BJ (cell line): ENCODE results near the gene RENBP. TPM values are rescaled to one million over a fixed set of nuclear protein-coding genes. Genes with fewer than 3 reads are reported as not detected.

ENCODE experiments used
- CTCF ChIA-PET: fragments of 350-600 bp; formaldehyde crosslinking; extraction: SDS; loops from one replicate; lab custom pipeline; 2021; ENCODE audit warnings: antibody characterized with exemption, inconsistent platforms; lab: Yijun Ruan, JAX
- POLR2A ChIA-PET: fragments of 300-600 bp; sonication (Branson Sonifier 250); formaldehyde crosslinking; extraction: SDS; loops from one replicate; lab custom pipeline; 2021; ENCODE audit warnings: antibody characterized with exemption; lab: Charles Lee
- DNase-seq: peaks from one replicate; pipeline ENCODE4 v3.0.0-alpha.2; 2011; ENCODE audit warnings: low read depth
- H3K27me3 ChIP-seq: 2 replicates; pipeline ENCODE4 v1.6.0; 2011; ENCODE audit warnings: low read length; ENCODE audit not compliant: control insufficient read depth, insufficient read depth
- H3K36me3 ChIP-seq: 2 replicates; pipeline ENCODE4 v1.5.1; 2011; ENCODE audit warnings: low read length; ENCODE audit not compliant: control insufficient read depth, insufficient read depth
- H3K4me3 ChIP-seq: 2 replicates; pipeline ENCODE4 v1.5.1; 2011; ENCODE audit warnings: low read depth, mild to moderate bottlenecking, control low read depth, low read length
- CTCF ChIP-seq: IDR thresholded peaks from 2 replicates; pipeline ENCODE4 v1.5.1; 2011; ENCODE audit warnings: low read depth, mild to moderate bottlenecking, control low read depth, inconsistent platforms, low read length, moderate library complexity; ENCODE audit not compliant: insufficient read depth
- polyA plus RNA-seq: library from polyadenylated mRNA; depleted of rRNA; stranded (reverse); fragments of >200 nt; gene quantifications from 2 replicates; pipeline ENCODE4 v1.2.3, GENCODE V29; 2011

Gene RENBP
- polyA plus RNA-seq, 1 experiment, result 0.43 TPM

GRCh38 chrX:153958605-153959004, 14.2 kb upstream of the RENBP start:
- POLR2A ChIA-PET, result no interaction called here
- Histone ChIP-seq H3K4me3 (no peak overlapping the region), H3K36me3 (peaks cover 34% of the 10 kb centered on the region), H3K27me3 (no peaks in the 10 kb centered on the region)
- TF ChIP-seq CTCF, result no peak
- DNase-seq, result no peak
- CTCF ChIA-PET, result interaction anchor here (1.4 kb wide), 1 partner anchor 12 kb away, joined by 7 read pairs; no protein-coding TSS in a partner anchor

- TF ChIP-seq CTCF, result no peak
- Histone ChIP-seq H3K27me3 (no peaks in the 10 kb centered on the region), H3K36me3 (peaks cover 33% of the 10 kb centered on the region), H3K4me3 (no peak overlapping the region)
- CTCF ChIA-PET, result interaction anchor here (1.4 kb wide), 1 partner anchor 10 kb away, joined by 7 read pairs; no protein-coding TSS in a partner anchor
- POLR2A ChIA-PET, result no interaction called here
- no peak for DNase-seq
Measured at GRCh38 chrX:153957224-153957623, 12.8 kb upstream of the RENBP start.

GRCh38 chrX:153956044-153956907, 11.8 kb upstream of the RENBP start:
- POLR2A ChIA-PET, result interaction anchor here (0.6 kb wide), 1 partner anchor 413 kb away, joined by 4 read pairs; no protein-coding TSS in a partner anchor
- no peaks in the 10 kb centered on the region for H3K27me3 ChIP-seq
- no peak for DNase-seq
- CTCF ChIA-PET, result no interaction called here
- peaks cover 33% of the 10 kb centered on the region for H3K36me3 ChIP-seq
- H3K4me3 ChIP-seq, result no peak overlapping the region
- no peak for TF ChIP-seq CTCF

GRCh38 chrX:153955228-153955732, 10.8 kb upstream of the RENBP start:
- POLR2A ChIA-PET, result no interaction called here
- H3K36me3 ChIP-seq, result peaks cover 39% of the 10 kb centered on the region
- H3K4me3 ChIP-seq, result no peak overlapping the region
- CTCF ChIA-PET, result no interaction called here
- no peak for DNase-seq
- no peak for TF ChIP-seq CTCF
- H3K27me3 ChIP-seq, result no peaks in the 10 kb centered on the region

GRCh38 chrX:153954558-153955227, 10.2 kb upstream of the RENBP start:
- TF ChIP-seq CTCF, result no peak
- POLR2A ChIA-PET, result no interaction called here
- CTCF ChIA-PET, result no interaction called here
- DNase-seq, result no peak
- Histone ChIP-seq H3K36me3 (peaks cover 37% of the 10 kb centered on the region), H3K27me3 (no peaks in the 10 kb centered on the region), H3K4me3 (no peak overlapping the region)
